K562 (cell line): ENCODE results near the gene AMOTL1.

ENCODE experiments used
- C11orf30 ChIP-seq: fragments of 450-650 bp; IDR thresholded peaks from 2 replicates; pipeline ENCODE4 v1.6.1; 2016; ENCODE audit warnings: low read depth, mild to moderate bottlenecking
- CTCF ChIP-seq, 3 experiments: IDR thresholded peaks in 2 of 3; conservative IDR thresholded peaks in 1 of 3; 2 replicates each; pipeline ENCODE4 v1.5.1; 2011 to 2012; ENCODE audit warnings: low read length in 3 of 3, mild to moderate bottlenecking in 3 of 3, control low read depth in 2 of 3, improper control_type of control experiment in 1 of 3, inconsistent platforms in 1 of 3, low read depth in 1 of 3, mixed read lengths in 1 of 3, moderate library complexity in 1 of 3; ENCODE audit not compliant: insufficient read depth in 2 of 3
- MAFG ChIP-seq: fragments of 450-650 bp; conservative IDR thresholded peaks from 2 replicates; pipeline ENCODE4 v1.6.1; 2016; ENCODE audit warnings: missing genetic modification characterization, missing compliant biosample characterization
- NRF1 ChIP-seq, 2 experiments: fragments of 450-650 bp; IDR thresholded peaks in 1 of 2; conservative IDR thresholded peaks in 1 of 2; 2 replicates each; pipeline ENCODE4 v1.6.1; 2014; ENCODE audit warnings: mild to moderate bottlenecking in 2 of 2
- RBM14 ChIP-seq: fragments of 200-400 bp; formaldehyde crosslinking; IDR thresholded peaks from 2 replicates; pipeline ENCODE4 v1.6.1; 2018; ENCODE audit warnings: low read depth, mild to moderate bottlenecking, low read length, moderate library complexity, borderline replicate concordance; ENCODE audit not compliant: insufficient read depth
- SP1 ChIP-seq: sonication (generic); formaldehyde crosslinking; IDR thresholded peaks from 2 replicates; pipeline ENCODE4 v1.8.1; 2022; ENCODE audit warnings: mild to moderate bottlenecking, missing genetic modification reagents
- SRF ChIP-seq, 2 experiments: fragments of 250-450, 450-650 bp in 1 of 2; sonication (Bioruptor Pico) in 1 of 2; sonication (generic) in 1 of 2; formaldehyde crosslinking; IDR thresholded peaks; 2 replicates each; pipeline versions ENCODE4 v1.5.0 to v1.5.1; 2020 to 2022; ENCODE audit warnings: mild to moderate bottlenecking in 1 of 2, missing genetic modification reagents in 1 of 2
- USF2 ChIP-seq: sonication (generic); formaldehyde crosslinking; IDR thresholded peaks from 2 replicates; pipeline ENCODE4 v1.5.0; 2020; ENCODE audit warnings: missing genetic modification reagents
- ZFX ChIP-seq: sonication (generic); formaldehyde crosslinking; IDR thresholded peaks from 2 replicates; pipeline ENCODE4 v1.8.0; 2022; ENCODE audit warnings: mild to moderate bottlenecking, missing genetic modification reagents, moderate library complexity

- no peak for TF ChIP-seq C11orf30
- TF ChIP-seq RBM14: no peak
- TF ChIP-seq NRF1 (conservative IDR thresholded peaks at IDR 0.05 in 1 of 2, IDR thresholded peaks at IDR 0.05 in 1 of 2): no peak
- no peak for TF ChIP-seq USF2 (CRISPR knock-in tag)
- no peak for TF ChIP-seq SRF (CRISPR knock-in tag; IDR thresholded peaks at IDR 0.05)
- TF ChIP-seq SP1: no peak
- TF ChIP-seq MAFG (tag): no peak
- no peak for TF ChIP-seq ZFX (CRISPR knock-in tag)
- no peak for TF ChIP-seq CTCF (IDR thresholded peaks at IDR 0.05 in 2 of 3, conservative IDR thresholded peaks at IDR 0.05 in 1 of 3; ENCODE audit: insufficient read depth in 2 of 3, low read depth in 1 of 3, low read length in 3 of 3)
Observed at GRCh38 chr11:94860333-94860732, 92.2 kb downstream of the AMOTL1 start.
